Loucy (cell line): ENCODE data around the gene UPF1.

ENCODE experiments used
- H2AFZ ChIP-seq: fragments of 200-600 bp; sonication (generic); 2 replicates; pipeline ENCODE4 v1.6.0; 2016; ENCODE audit warnings: antibody characterized with exemption, mild to moderate bottlenecking, low read length, moderate library complexity
- H3F3A ChIP-seq: fragments of 200-600 bp; 2 replicates; pipeline ENCODE4 v1.6.0; 2016; ENCODE audit warnings: antibody characterized with exemption, low read depth, mild to moderate bottlenecking
- H3K27me3 ChIP-seq: fragments of 200-600 bp; sonication (generic); 2 replicates; pipeline ENCODE4 v1.6.1; 2014; ENCODE audit warnings: low read length, mild to moderate bottlenecking; ENCODE audit not compliant: insufficient read depth, poor library complexity, severe bottlenecking
- H3K36me3 ChIP-seq: fragments of 200-600 bp; sonication (generic); 2 replicates; pipeline ENCODE4 v1.6.1; 2016; ENCODE audit warnings: low read length; ENCODE audit not compliant: insufficient read depth
- H3K4me1 ChIP-seq: fragments of 200-600 bp; sonication (generic); 2 replicates; pipeline ENCODE4 v1.5.1; 2014; ENCODE audit warnings: low read length, mild to moderate bottlenecking; ENCODE audit not compliant: insufficient read depth, poor library complexity, severe bottlenecking
- H3K4me2 ChIP-seq: fragments of 200-600 bp; sonication (generic); 2 replicates; pipeline ENCODE4 v1.6.0; 2014; ENCODE audit warnings: antibody characterized with exemption, low read length, low read depth, mild to moderate bottlenecking; ENCODE audit not compliant: poor library complexity, severe bottlenecking
- H3K4me3 ChIP-seq: fragments of 200-600 bp; sonication (generic); 2 replicates; pipeline ENCODE4 v1.5.1; 2014; ENCODE audit warnings: low read length, mild to moderate bottlenecking, mixed read lengths; ENCODE audit not compliant: poor library complexity, severe bottlenecking
- H3K79me2 ChIP-seq: fragments of 200-600 bp; sonication (generic); 2 replicates; pipeline ENCODE4 v1.6.1; 2014; ENCODE audit warnings: low read length; ENCODE audit not compliant: insufficient read depth
- H3K9ac ChIP-seq: fragments of 200-600 bp; sonication (generic); 2 replicates; pipeline ENCODE4 v1.6.0; 2014; ENCODE audit warnings: mild to moderate bottlenecking, low read depth, low read length, moderate library complexity; ENCODE audit not compliant: poor library complexity, severe bottlenecking
- H3K9me2 ChIP-seq: fragments of 200-600 bp; sonication (generic); replicated peaks from 2 replicates; pipeline ENCODE4 v1.6.1; 2016; ENCODE audit warnings: low read depth, low read length, mixed read lengths
- H3K9me3 ChIP-seq: fragments of 200-600 bp; sonication (generic); 2 replicates; pipeline ENCODE4 v1.6.1; 2014; ENCODE audit warnings: mild to moderate bottlenecking, antibody characterized with exemption, low read length, low read depth; ENCODE audit not compliant: insufficient read depth
- H4K20me1 ChIP-seq: fragments of 200-600 bp; sonication (generic); 2 replicates; pipeline ENCODE4 v1.6.0; 2014; ENCODE audit warnings: antibody characterized with exemption, low read length, mild to moderate bottlenecking; ENCODE audit not compliant: insufficient read depth, poor library complexity, severe bottlenecking
- EZH2phosphoT487 ChIP-seq: fragments of 200-600 bp; IDR thresholded peaks from 2 replicates; pipeline ENCODE4 v1.6.1; 2018; ENCODE audit warnings: antibody characterized with exemption, mild to moderate bottlenecking, moderate library complexity, borderline replicate concordance
- TF ChIP-seq, protein P1 (sequence below): fragments of 200-600 bp; sonication (generic); conservative IDR thresholded peaks from 2 replicates; pipeline ENCODE4 v1.5.1; 2014; ENCODE audit warnings: mild to moderate bottlenecking, antibody characterized with exemption, low read length

Gene UPF1

DNA sequence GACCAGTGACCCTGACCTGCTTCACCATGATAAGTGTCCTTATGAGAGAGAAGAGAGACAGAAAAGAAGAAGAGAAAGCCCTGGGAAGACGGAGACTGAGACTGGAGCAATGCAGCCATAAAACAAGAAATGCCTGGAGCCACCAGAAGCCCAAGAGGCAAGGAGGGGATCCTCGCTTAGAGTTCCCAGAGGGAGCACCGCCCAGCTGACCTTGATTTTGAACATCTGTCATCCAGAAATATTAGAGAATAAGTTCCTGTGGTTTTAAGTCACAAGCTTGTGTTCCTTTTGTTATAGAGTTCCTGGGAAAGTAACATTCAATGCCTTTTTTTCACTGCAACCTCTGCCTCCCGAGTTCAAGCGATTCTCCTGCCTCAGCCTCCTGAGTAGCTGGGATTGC lies 44.0 kb downstream of the UPF1 start:
- no peaks in the 10 kb centered on the region for H3K4me1 ChIP-seq
- no peaks in the 10 kb centered on the region for H3K9me2 ChIP-seq
- H3K79me2 ChIP-seq, result no peaks in the 10 kb centered on the region
- H3K36me3 ChIP-seq, result no peaks in the 10 kb centered on the region
- H3K4me3 ChIP-seq, result no peak overlapping the region
- no peak overlapping the region for H3K9ac ChIP-seq
- H4K20me1 ChIP-seq, result no peaks in the 10 kb centered on the region
- no peaks in the 10 kb centered on the region for H3K27me3 ChIP-seq
- H3K4me2 ChIP-seq, result no peak overlapping the region
- no peaks in the 10 kb centered on the region for H3F3A ChIP-seq
- TF ChIP-seq EZH2phosphoT487, result no peak
- TF ChIP-seq, protein P1, sequence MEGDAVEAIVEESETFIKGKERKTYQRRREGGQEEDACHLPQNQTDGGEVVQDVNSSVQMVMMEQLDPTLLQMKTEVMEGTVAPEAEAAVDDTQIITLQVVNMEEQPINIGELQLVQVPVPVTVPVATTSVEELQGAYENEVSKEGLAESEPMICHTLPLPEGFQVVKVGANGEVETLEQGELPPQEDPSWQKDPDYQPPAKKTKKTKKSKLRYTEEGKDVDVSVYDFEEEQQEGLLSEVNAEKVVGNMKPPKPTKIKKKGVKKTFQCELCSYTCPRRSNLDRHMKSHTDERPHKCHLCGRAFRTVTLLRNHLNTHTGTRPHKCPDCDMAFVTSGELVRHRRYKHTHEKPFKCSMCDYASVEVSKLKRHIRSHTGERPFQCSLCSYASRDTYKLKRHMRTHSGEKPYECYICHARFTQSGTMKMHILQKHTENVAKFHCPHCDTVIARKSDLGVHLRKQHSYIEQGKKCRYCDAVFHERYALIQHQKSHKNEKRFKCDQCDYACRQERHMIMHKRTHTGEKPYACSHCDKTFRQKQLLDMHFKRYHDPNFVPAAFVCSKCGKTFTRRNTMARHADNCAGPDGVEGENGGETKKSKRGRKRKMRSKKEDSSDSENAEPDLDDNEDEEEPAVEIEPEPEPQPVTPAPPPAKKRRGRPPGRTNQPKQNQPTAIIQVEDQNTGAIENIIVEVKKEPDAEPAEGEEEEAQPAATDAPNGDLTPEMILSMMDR, result no peak
- no peak overlapping the region for H2AFZ ChIP-seq
- no peaks in the 10 kb centered on the region for H3K9me3 ChIP-seq

DNA sequence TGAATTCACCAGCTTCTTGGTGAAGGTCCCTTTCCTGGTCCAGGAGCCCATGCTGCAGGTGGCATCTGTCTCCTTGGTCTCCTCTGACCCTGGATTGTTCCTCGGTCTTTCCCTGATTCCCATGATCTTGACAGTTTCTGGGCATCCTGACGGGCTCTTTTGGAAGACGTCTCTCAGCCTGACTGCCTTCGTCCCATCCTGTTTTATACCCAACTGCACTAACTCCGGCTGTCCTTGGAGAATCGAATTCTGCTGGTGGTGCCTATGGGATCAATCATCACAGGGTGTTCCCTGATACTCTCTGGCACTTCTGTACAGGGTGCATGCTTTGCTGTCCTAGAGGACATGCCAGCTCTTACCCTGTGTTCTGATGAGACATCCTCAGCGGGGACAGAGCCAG lies 45.1 kb downstream of the UPF1 start:
- Histone ChIP-seq H3K79me2 (no peaks in the 10 kb centered on the region), H3K9me3 (no peaks in the 10 kb centered on the region), H4K20me1 (no peaks in the 10 kb centered on the region), H3K36me3 (no peaks in the 10 kb centered on the region), H3K4me1 (no peaks in the 10 kb centered on the region), H3F3A (no peaks in the 10 kb centered on the region), H3K4me3 (no peak overlapping the region), H3K4me2 (no peak overlapping the region), H3K9me2 (no peaks in the 10 kb centered on the region), H2AFZ (no peak overlapping the region), H3K9ac (no peak overlapping the region), H3K27me3 (no peaks in the 10 kb centered on the region)
- no peak for TF ChIP-seq EZH2phosphoT487
- TF ChIP-seq, protein P1, result no peak

DNA sequence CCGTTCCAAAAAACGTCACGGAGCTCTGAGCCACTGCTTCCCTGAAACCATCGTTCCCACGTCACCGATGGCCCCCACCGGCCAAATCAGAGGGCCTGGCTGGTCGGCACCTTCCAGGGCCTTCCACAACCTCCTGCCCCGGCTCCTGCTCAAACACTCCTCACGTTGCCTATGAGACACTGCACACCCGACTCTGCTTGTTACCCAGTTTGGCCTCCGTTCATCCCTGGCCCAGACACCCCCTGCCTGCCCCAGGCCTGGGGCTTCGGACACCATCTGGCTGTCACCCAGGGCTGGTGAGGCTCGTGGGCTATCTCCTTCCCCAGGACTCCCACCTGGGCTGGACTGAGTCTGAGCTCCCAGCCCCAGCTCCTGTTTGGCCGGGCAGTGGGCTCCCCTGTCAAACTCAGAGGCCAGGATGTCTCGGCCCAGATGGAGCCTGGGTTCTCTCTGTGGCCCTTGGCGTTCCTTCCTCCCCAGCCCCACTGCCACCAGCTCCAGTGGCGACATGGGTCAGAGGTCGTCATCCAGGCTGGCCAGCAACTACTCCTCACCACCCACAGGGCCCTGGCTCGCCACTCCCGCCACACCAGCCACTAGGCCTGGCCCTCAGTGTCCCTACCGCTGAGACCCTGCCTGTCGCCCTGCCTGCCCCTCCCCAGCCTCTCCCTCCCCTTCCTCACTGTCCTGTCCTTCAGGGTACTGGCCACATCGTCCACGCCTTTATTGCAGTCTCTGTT lies 46.5 kb downstream of the UPF1 start:
- H4K20me1 ChIP-seq, result no peaks in the 10 kb centered on the region
- no peaks in the 10 kb centered on the region for H3K4me1 ChIP-seq
- H3K79me2 ChIP-seq, result no peaks in the 10 kb centered on the region
- H3K4me2 ChIP-seq, result no peak overlapping the region
- no peak for TF ChIP-seq EZH2phosphoT487
- TF ChIP-seq, protein P1, result no peak
- no peaks in the 10 kb centered on the region for H3K9me3 ChIP-seq
- no peaks in the 10 kb centered on the region for H3K36me3 ChIP-seq
- H3K4me3 ChIP-seq, result no peak overlapping the region
- H3F3A ChIP-seq, result no peaks in the 10 kb centered on the region
- no peaks in the 10 kb centered on the region for H3K9me2 ChIP-seq
- no peak overlapping the region for H2AFZ ChIP-seq
- no peak overlapping the region for H3K9ac ChIP-seq
- H3K27me3 ChIP-seq, result no peaks in the 10 kb centered on the region
